Measurements from ENCODE around the gene B3GALNT1. TPM values are rescaled to one million over a fixed set of nuclear protein-coding genes. Genes with fewer than 3 reads are reported as not detected.

The B3GALNT1 gene
- total and polyA plus RNA-seq, 12 donors, result 2.3 to 29.2 (median 9.6) TPM

DNA sequence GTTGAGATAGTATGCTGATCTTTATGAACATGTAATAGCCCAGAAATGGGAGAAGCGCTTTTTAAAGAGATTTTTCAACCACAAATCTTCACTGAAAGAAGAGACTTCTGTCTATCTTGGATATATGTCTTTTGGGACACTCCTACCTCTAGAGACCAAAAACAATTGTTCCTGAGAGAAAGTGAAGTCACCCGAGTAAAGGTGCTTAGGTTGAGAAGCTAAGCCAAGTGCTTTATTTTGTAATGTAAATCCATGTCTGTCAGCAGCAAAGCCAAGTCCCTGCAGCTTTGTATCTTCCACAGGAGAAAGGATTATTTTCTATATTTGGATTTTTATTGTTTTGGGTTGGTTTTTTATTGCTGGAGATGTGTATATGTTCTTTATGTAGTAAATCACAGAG lies 32.1 kb upstream of the B3GALNT1 start:
- no peak overlapping the region for H3K27ac ChIP-seq
- 77 to 87% (median 83%) methylated on average over 2 of the region's 2 CpGs for WGBS, 4 donors
- TF ChIP-seq POLR2A (IDR thresholded peaks at IDR 0.05), result no peak
- DNase-seq, result no peak
- H3K9me3 ChIP-seq (replicated peaks in 1 of 3), result no peaks in the 10 kb centered on the region
- no peaks in the 10 kb centered on the region for H3K4me1 ChIP-seq (replicated peaks in 1 of 2)
- no peaks in the 10 kb centered on the region for H3K36me3 ChIP-seq (replicated peaks in 1 of 2)
- intact Hi-C loops (cut with DNase I), result no loop called here
- H3K27me3 ChIP-seq, result no peaks in the 10 kb centered on the region
- H3K4me3 ChIP-seq, result no peak overlapping the region

DNA sequence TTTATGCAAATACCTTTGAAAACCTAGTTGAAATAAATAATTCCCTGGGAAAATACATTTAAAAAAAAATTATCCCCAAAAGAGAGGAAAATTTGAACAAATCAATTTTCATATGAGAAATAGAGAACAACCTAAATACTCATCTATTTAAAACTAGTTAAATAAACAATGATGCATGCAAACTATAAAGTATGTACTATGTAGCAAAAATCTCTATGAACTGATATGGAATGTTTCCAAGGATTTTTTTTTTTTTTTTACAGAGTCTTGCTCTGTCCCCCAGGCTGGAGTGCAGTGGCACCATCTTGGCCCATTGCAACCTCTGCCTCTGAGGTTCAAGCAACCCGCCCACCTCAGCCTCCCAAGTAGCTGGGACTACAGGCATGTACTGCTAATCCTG lies 27.2 kb upstream of the B3GALNT1 start:
- no peaks in the 10 kb centered on the region for H3K4me1 ChIP-seq (replicated peaks in 1 of 2)
- no peaks in the 10 kb centered on the region for H3K36me3 ChIP-seq (replicated peaks in 1 of 2)
- 78 to 95% (median 90%) methylated on average over 1 of the region's 1 CpG for WGBS, 4 donors
- TF ChIP-seq CTCF (IDR thresholded peaks at IDR 0.05) (no peak), POLR2A (IDR thresholded peaks at IDR 0.05) (no peak)
- no peaks in the 10 kb centered on the region for H3K9me3 ChIP-seq (replicated peaks in 1 of 3)
- intact Hi-C loops (cut with DNase I), result no loop called here
- no peak overlapping the region for H3K4me3 ChIP-seq
- no peak overlapping the region for H3K27ac ChIP-seq
- no peaks in the 10 kb centered on the region for H3K27me3 ChIP-seq
- DNase-seq, result no peak

DNA sequence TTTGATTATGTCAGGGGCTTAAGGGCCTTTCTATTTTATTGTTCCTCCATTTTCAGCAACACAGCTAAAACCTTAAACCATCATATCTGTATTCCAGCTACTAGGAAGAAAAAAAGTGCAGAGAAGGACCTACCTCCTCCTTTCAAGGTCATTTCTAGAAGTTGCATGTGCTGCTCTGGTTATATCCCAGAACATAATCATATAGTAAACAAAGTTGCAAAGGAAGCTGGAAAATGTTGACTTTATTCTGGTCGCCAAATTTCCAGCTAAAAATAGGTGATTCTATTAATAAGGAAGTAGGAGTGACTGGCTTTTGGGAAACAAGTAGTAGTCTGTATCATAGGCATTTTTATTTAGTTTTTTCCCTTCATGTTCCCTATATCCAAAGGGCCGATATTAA lies 21.3 kb upstream of the B3GALNT1 start:
- Histone ChIP-seq H3K4me1 (replicated peaks in 1 of 2) (no peaks in the 10 kb centered on the region), H3K27me3 (no peaks in the 10 kb centered on the region), H3K36me3 (replicated peaks in 1 of 2) (no peaks in the 10 kb centered on the region), H3K4me3 (no peak overlapping the region), H3K9me3 (replicated peaks in 1 of 3) (peaks cover 0 to 6% (median 0%) of the 10 kb centered on the region in 3 donors), H3K27ac (no peak overlapping the region)
- DNase-seq, result no peak
- intact Hi-C loops (cut with DNase I), result no loop called here
- 59 to 75% (median 64%) methylated on average over 2 of the region's 2 CpGs for WGBS, 4 donors
- no peak for TF ChIP-seq POLR2A (IDR thresholded peaks at IDR 0.05)
- TF ChIP-seq CTCF (IDR thresholded peaks at IDR 0.05), result no peak

DNA sequence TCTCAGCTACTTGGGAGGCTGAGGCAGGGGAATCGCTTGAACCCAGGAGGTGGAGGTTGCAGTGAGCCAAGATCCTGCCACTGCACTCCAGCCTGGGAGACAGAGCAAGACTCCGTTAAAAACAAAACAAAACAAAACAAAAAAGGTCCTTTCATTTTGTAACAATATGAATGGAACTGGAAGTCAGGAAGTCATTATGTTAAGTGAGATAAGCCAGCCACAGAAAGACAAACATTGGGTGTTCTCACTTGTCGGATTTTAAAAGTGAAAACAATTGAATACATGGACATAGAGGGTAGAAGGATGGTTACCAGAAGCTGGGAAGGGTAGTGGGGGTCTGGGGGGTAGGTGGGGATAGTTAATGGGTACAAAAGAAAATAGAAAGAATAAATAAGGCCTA lies 12.5 kb upstream of the B3GALNT1 start:
- Histone ChIP-seq H3K4me1 (replicated peaks in 1 of 2) (no peaks in the 10 kb centered on the region), H3K9me3 (replicated peaks in 1 of 3) (peaks cover 0 to 5% (median 0%) of the 10 kb centered on the region in 3 donors), H3K27ac (no peak overlapping the region), H3K27me3 (no peaks in the 10 kb centered on the region), H3K4me3 (no peak overlapping the region), H3K36me3 (replicated peaks in 1 of 2) (no peaks in the 10 kb centered on the region)
- TF ChIP-seq POLR2A (IDR thresholded peaks at IDR 0.05) (no peak), CTCF (IDR thresholded peaks at IDR 0.05) (no peak)
- intact Hi-C loops (cut with DNase I), result no loop called here
- DNase-seq, result no peak
- WGBS, 4 donors, result 66 to 76% (median 74%) methylated on average over 3 of the region's 3 CpGs

GRCh38 chr3:161108840-161109239 lies 3.7 kb upstream of the B3GALNT1 start:
- Histone ChIP-seq H3K27me3 (no peaks in the 10 kb centered on the region), H3K4me1 (replicated peaks in 1 of 2) (no peaks in the 10 kb centered on the region), H3K9me3 (replicated peaks in 1 of 3) (no peaks in the 10 kb centered on the region), H3K36me3 (replicated peaks in 1 of 2) (no peaks in the 10 kb centered on the region), H3K27ac (no peak overlapping the region), H3K4me3 (no peak overlapping the region)
- intact Hi-C loops (cut with DNase I), result no loop called here
- TF ChIP-seq CTCF (IDR thresholded peaks at IDR 0.05), result no peak
- TF ChIP-seq POLR2A (IDR thresholded peaks at IDR 0.05), result no peak
- 96 to 100% (median 98%) methylated on average over 1 of the region's 1 CpG for WGBS, 4 donors
- no peak for DNase-seq
